Ishikawa (cell line): ENCODE data around the gene PCAT6.
A peak's percentile ranks its signal among the peaks of the same experiment; 100 is the strongest.

Experiments used
- CEBPB ChIP-seq: IDR thresholded peaks from 2 replicates; pipeline ENCODE4 v1.6.1; 2012
- CREB1 ChIP-seq: IDR thresholded peaks from 2 replicates; pipeline ENCODE4 v1.6.1; 2012; ENCODE audit warnings: low read depth
- EGR1 ChIP-seq: IDR thresholded peaks from 2 replicates; pipeline ENCODE4 v1.6.1; 2012
- EP300 ChIP-seq: IDR thresholded peaks from 2 replicates; pipeline ENCODE4 v1.6.1; 2012; ENCODE audit warnings: borderline replicate concordance
- FOXM1 ChIP-seq: IDR thresholded peaks from 2 replicates; pipeline ENCODE4 v1.6.1; 2012; ENCODE audit warnings: low read depth, borderline replicate concordance
- RAD21 ChIP-seq: IDR thresholded peaks from 2 replicates; pipeline ENCODE4 v1.6.1; 2012; ENCODE audit warnings: low read depth
- TEAD4 ChIP-seq: IDR thresholded peaks from 2 replicates; pipeline ENCODE4 v1.6.1; 2012
- YY1 ChIP-seq: IDR thresholded peaks from 2 replicates; pipeline ENCODE4 v1.6.1; 2012; ENCODE audit warnings: low read depth
- TF ChIP-seq, protein P1 (sequence below): IDR thresholded peaks from 2 replicates; pipeline ENCODE4 v1.6.1; 2012
- TF ChIP-seq, protein P2 (sequence below): IDR thresholded peaks from 2 replicates; pipeline ENCODE4 v1.6.1; 2012
- TF ChIP-seq, protein P3 (sequence below): IDR thresholded peaks from 2 replicates; pipeline ENCODE4 v1.6.1; 2012; ENCODE audit warnings: low read depth, mild to moderate bottlenecking

DNA sequence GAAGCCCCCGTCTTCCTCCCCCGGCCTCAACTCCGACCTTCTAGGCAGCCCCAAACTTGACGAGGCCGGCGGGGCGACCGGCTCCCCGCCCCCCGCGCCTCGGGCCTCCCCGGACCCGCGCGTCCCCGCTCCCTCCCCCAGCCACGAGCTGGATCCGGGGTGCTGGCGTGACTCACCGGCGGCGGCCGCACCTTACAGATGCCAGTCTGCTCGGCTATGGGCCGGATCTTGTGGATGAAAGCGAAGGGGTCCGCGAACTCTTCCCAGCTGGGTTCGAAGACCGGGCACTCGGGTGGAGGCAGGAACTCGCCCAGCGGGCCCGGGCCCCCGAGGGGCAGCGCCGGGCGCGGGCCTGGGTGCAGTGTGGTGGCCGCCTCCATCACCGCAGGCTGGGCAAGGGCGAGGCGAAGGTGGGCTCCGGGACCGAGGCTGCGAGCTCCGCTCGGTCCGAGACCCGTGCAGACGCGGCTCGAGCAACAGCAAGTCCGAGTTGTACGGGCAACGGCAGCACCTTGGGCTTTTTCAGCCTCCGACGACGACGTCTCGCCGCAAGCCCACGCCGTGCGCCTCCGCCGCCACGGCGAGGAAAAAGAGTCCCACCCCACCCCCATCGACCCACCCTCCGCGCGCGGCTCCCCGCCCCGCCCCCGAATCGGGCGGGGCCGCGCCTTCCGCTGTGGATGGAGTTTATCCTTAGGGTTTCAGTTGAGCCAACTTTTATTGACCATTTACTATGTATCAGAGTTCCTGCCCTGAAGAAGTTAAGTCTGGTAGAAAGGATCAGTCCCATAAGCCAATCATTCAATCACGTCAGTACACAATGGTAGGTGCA, 2.6 kb upstream of the PCAT6 start, which contains the start of gene KDM5B:
- TF ChIP-seq EP300 (no peak), RAD21 (no peak), YY1 (0 out of 2 replicates have a peak, but pooled peaks have one; percentile 37), CREB1 (no peak), TEAD4 (no peak), FOXM1 (no peak), EGR1 (no peak), CEBPB (no peak)
- TF ChIP-seq, protein P1, sequence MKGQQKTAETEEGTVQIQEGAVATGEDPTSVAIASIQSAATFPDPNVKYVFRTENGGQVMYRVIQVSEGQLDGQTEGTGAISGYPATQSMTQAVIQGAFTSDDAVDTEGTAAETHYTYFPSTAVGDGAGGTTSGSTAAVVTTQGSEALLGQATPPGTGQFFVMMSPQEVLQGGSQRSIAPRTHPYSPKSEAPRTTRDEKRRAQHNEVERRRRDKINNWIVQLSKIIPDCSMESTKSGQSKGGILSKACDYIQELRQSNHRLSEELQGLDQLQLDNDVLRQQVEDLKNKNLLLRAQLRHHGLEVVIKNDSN, result peak; percentile 40; the same call in 1 of the 2 replicates
- TF ChIP-seq, protein P2, sequence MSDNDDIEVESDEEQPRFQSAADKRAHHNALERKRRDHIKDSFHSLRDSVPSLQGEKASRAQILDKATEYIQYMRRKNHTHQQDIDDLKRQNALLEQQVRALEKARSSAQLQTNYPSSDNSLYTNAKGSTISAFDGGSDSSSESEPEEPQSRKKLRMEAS, result peak; percentile 77
- TF ChIP-seq, protein P3, sequence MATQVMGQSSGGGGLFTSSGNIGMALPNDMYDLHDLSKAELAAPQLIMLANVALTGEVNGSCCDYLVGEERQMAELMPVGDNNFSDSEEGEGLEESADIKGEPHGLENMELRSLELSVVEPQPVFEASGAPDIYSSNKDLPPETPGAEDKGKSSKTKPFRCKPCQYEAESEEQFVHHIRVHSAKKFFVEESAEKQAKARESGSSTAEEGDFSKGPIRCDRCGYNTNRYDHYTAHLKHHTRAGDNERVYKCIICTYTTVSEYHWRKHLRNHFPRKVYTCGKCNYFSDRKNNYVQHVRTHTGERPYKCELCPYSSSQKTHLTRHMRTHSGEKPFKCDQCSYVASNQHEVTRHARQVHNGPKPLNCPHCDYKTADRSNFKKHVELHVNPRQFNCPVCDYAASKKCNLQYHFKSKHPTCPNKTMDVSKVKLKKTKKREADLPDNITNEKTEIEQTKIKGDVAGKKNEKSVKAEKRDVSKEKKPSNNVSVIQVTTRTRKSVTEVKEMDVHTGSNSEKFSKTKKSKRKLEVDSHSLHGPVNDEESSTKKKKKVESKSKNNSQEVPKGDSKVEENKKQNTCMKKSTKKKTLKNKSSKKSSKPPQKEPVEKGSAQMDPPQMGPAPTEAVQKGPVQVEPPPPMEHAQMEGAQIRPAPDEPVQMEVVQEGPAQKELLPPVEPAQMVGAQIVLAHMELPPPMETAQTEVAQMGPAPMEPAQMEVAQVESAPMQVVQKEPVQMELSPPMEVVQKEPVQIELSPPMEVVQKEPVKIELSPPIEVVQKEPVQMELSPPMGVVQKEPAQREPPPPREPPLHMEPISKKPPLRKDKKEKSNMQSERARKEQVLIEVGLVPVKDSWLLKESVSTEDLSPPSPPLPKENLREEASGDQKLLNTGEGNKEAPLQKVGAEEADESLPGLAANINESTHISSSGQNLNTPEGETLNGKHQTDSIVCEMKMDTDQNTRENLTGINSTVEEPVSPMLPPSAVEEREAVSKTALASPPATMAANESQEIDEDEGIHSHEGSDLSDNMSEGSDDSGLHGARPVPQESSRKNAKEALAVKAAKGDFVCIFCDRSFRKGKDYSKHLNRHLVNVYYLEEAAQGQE, result no peak
